GM10266 (cell line): ENCODE data around the gene SEMA6A.

Experiments used
- DNase-seq: peaks from one replicate; pipeline ENCODE4 v3.0.0; 2012; ENCODE audit errors: extremely low spot score
- TF ChIP-seq, protein P1 (sequence below): IDR thresholded peaks from 2 replicates; pipeline ENCODE4 v1.5.1; 2012; ENCODE audit warnings: mild to moderate bottlenecking, low read depth; ENCODE audit not compliant: control insufficient read depth, insufficient read depth; ENCODE audit errors: missing control alignments

The SEMA6A gene

DNA sequence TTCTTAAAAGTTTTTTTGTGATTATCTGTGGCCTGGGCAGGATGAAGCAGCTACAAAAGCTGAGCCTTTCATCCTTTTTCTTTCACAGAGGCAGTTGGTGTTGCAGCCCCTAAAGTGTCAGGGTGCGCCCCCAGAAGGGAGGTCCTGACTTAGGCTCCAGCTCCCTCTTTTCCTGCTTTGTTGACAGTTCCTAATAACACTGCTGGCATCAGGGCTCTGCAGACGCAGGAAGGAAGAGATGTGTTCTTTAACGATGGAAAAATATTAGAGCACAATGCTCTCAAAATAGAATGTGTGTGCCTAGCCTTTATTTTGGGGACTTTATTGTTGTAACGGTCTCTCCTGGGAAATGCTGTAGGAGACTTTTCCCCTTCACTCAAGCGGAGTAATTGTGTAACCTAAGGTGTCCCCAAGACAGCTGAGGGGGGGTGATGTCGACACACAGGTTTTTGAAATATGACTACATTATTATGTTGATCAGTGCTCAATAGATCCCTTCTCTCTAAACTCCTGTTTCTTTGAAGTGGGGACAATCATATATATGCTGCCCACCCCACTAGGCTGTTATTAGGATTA, 135.6 kb downstream of the SEMA6A start:
- DNase-seq, result no peak
- TF ChIP-seq, protein P1, sequence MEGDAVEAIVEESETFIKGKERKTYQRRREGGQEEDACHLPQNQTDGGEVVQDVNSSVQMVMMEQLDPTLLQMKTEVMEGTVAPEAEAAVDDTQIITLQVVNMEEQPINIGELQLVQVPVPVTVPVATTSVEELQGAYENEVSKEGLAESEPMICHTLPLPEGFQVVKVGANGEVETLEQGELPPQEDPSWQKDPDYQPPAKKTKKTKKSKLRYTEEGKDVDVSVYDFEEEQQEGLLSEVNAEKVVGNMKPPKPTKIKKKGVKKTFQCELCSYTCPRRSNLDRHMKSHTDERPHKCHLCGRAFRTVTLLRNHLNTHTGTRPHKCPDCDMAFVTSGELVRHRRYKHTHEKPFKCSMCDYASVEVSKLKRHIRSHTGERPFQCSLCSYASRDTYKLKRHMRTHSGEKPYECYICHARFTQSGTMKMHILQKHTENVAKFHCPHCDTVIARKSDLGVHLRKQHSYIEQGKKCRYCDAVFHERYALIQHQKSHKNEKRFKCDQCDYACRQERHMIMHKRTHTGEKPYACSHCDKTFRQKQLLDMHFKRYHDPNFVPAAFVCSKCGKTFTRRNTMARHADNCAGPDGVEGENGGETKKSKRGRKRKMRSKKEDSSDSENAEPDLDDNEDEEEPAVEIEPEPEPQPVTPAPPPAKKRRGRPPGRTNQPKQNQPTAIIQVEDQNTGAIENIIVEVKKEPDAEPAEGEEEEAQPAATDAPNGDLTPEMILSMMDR, result no peak

DNA sequence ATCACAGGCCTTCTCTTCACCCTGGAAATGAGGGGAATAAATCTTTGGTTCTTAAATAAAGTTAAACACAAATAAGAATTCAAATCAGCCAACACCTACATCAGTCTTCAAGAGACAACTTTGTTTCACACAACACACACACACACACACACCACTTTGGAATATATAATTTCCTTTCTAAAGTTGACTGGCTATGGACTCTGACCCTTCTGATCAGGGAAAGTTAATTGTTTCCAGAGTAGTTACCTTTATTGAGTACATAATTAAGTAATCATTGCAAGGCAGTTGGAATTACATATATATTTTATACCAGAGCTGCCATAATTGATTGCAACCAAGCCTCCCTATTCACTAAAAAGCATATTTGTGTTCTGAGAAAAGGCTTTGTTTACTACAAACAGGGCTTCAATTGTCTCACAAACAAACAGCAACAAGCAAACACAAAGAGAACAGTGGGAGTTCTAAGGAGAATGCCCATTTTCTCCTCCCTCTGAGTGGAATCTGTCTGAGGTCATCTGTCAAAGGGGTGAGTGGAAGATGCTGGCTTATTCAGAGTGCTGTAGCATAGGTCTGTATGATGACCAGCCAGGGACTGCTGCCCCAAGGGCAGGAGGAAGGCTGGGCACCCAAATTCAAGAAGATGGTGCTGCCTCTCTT, 136.6 kb downstream of the SEMA6A start:
- TF ChIP-seq, protein P1, result no peak
- DNase-seq, result no peak

DNA sequence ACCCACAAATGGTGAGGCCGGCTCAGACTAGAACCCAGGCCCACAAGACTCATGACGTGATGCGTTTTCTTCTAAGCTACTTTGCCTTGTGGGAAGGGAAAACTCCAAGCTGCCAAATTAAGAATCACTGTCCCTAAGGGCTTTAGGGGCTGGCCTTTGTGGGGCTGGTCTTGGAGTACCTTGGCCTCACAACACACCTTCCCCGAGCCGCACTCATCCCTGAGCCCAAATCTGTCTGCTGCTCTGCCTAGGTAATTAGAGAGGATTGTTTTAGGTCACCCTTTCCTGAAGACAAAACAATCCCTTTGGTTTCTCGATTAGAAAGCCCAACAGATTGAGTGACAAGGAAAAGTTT, 137.3 kb downstream of the SEMA6A start:
- TF ChIP-seq, protein P1, result no peak

DNA sequence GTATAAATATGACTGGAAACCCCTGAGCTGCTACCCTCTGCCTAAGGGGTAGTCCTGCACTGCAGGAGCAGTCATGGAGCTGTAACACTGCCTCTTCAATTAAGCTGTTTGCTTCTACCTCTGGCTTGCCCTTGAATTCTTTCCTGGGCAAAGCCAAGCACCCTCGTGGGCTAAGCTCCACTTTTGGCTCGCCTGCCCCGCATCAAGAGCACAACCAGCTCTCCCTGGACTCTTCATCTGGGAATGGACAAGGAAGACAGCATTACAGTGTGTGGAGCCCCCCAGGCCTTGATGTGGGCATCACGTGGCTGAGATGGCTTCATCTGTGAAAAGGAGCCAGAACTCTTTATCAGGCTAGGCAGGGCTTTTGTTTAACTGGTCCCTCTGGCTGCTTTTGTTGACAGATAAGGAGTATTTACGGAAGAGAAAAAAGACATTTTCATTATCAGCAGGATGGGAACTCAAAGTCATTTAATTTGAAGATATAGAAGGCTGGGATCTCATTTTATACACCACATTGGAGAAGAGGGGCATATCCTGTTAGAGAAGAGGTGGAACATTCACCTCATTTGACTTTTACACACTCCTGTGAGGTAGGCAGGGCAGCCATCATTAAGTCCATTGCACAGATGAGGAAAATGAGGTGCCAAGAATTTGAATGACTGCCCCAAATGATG, 137.8 kb downstream of the SEMA6A start:
- TF ChIP-seq, protein P1, result no peak
- no peak for DNase-seq

More for the DNA sequence above, 137.3 kb downstream of the SEMA6A start:
- DNase-seq, result no peak

DNA sequence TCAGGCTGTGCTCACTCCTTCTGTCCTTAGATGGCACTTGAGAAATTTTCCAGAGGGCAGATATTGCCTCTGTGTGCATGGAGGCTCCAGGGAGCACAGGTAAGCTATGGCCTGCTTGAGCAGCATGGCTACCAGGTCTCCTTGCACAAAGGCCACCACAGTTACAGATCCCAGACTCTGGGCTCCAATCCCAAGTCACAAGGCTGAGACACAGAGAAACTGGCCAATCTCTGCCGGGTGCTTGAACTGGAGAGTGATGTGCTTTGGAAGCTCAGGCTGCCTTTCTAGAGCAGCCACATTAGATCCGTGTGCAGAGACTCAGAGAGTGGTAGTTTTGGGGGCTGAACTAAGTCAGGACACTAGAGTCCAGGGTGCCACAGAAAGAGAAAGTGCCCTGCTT, 145.7 kb downstream of the SEMA6A start:
- TF ChIP-seq, protein P1, result no peak
- no peak for DNase-seq

DNA sequence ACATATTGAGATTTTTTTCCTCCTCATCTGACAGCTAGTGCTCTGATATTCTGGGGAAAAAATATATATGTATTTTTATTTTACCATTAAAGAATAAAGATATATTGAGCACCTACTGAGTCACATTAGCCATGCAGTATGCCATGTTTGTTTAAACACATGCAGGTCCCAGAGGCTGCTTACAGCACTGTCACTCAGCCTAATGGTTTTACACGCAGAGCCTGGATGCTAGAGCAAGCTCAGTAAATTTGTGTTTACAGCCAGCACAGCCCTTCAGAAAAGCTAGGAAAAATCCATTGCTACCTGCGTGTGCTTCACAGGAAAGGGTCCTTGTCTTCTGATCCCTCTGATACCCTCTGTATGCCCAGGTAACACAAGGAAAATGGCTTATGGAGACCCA, 146.2 kb downstream of the SEMA6A start:
- TF ChIP-seq, protein P1, result no peak
- DNase-seq, result no peak

DNA sequence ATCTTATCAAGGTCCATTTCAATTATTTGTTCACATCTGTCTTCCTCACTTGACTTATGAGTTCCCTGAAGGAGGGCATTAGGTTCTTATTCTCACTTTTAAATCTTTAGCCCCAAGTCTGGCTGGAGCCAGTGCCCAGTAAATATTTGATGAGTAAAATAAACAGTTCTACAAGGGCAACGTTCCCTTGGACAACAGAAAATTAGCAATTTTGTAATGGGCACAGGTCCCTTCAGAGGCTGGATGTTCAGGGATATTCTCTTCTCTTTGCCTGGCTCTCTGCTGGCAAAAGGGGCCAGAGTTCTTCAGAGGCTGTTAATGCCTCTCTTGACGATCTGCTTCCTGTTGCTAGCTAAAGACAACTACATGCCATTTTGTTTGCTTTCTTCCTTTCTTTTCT, 149.7 kb downstream of the SEMA6A start:
- no peak for DNase-seq

More for the DNA sequence above, 149.7 kb downstream of the SEMA6A start:
- TF ChIP-seq, protein P1, result no peak
